Uterus (tissue), 2 donors: ENCODE data around the gene INMT.

Experiments used
- CTCF ChIP-seq, 4 experiments: fragments of 200-600 bp in 2 of 4; fragments of 450-650 bp in 2 of 4; sonication (generic) in 2 of 4; IDR thresholded peaks; one replicate each; pipeline ENCODE4 v1.5.1; 2016 to 2019; ENCODE audit warnings: antibody characterized with exemption in 4 of 4, mild to moderate bottlenecking in 2 of 4, moderate library complexity in 1 of 4
- POLR2A ChIP-seq, 2 donors: fragments of 450-650 bp; IDR thresholded peaks; one replicate each; pipeline ENCODE4 v1.6.1; 2016; ENCODE audit warnings: antibody characterized with exemption in 2 of 2, mild to moderate bottlenecking in 1 of 2, moderate library complexity in 1 of 2

- TF ChIP-seq CTCF (IDR thresholded peaks at IDR 0.05): no peak
- no peak for TF ChIP-seq POLR2A (IDR thresholded peaks at IDR 0.05)
Observed at GRCh38 chr7:30728591-30729100, 23.3 kb upstream of the INMT start.
